Gastroesophageal sphincter (tissue), 4 donors: ENCODE results near the gene TRERF1. TPM values are rescaled to one million over a fixed set of nuclear protein-coding genes. Genes with fewer than 3 reads are reported as not detected.

Experiments used
- ATAC-seq: fragments of 150-250 bp; one replicate; pipeline ENCODE4 v1.9.1; 2016; ENCODE audit warnings: mild to moderate bottlenecking, moderate library complexity
- H3K27ac ChIP-seq, 4 donors: fragments of 200-600 bp; sonication (generic) in 3 of 4; 1 replicate in 3 of 4; 2 replicates in 1 of 4; pipeline ENCODE4 v1.5.1; 2016 to 2019
- H3K27me3 ChIP-seq: fragments of 200-600 bp; sonication (generic); one replicate; pipeline ENCODE4 v1.5.1; 2019
- H3K36me3 ChIP-seq, 2 donors: fragments of 200-600 bp; sonication (generic); one replicate each; pipeline ENCODE4 v1.5.1; 2019; ENCODE audit warnings: control low read depth in 1 of 2
- H3K4me1 ChIP-seq, 3 donors: fragments of 200-600 bp; sonication (generic); 1 replicate in 2 of 3; 2 replicates in 1 of 3; pipeline ENCODE4 v1.5.1; 2016 to 2019; ENCODE audit warnings: control low read depth in 2 of 3
- H3K4me3 ChIP-seq, 2 donors: fragments of 200-600 bp; sonication (generic); one replicate each; pipeline ENCODE4 v1.5.1; 2019; ENCODE audit warnings: mild to moderate bottlenecking in 1 of 2, moderate library complexity in 1 of 2
- H3K9me3 ChIP-seq, 3 donors: fragments of 200-600 bp; sonication (generic); one replicate each; pipeline ENCODE4 v1.5.1; 2017 to 2019; ENCODE audit warnings: control low read depth in 2 of 3
- CTCF ChIP-seq, 4 experiments: fragments of 200-600 bp in 2 of 4; fragments of 450-650 bp in 2 of 4; sonication (generic) in 1 of 4; IDR thresholded peaks; one replicate each; pipeline ENCODE4 v1.5.1; 2017 to 2019; ENCODE audit warnings: antibody characterized with exemption in 4 of 4, mild to moderate bottlenecking in 2 of 4, moderate library complexity in 2 of 4
- EP300 ChIP-seq: sonication (generic); formaldehyde crosslinking; IDR thresholded peaks from one replicate; pipeline ENCODE4 v1.6.1; 2017; ENCODE audit warnings: antibody characterized with exemption, mild to moderate bottlenecking
- POLR2A ChIP-seq, 2 donors: fragments of 450-650 bp; IDR thresholded peaks; one replicate each; pipeline ENCODE4 v1.6.1; 2017; ENCODE audit warnings: antibody characterized with exemption in 2 of 2, mild to moderate bottlenecking in 2 of 2, moderate library complexity in 1 of 2
- POLR2AphosphoS5 ChIP-seq: sonication (generic); formaldehyde crosslinking; IDR thresholded peaks from one replicate; pipeline ENCODE4 v1.6.1; 2017; ENCODE audit warnings: antibody characterized with exemption
- WGBS, 2 donors: methylation state at CpG; one replicate each; pipeline ENCODE4 v1.1.5; 2018; ENCODE audit warnings: low coverage in 1 of 2; 5-methylcytosine and 5-hydroxymethylcytosine counted together
- total RNA-seq, 4 donors: library from RNA; depleted of rRNA; stranded (reverse); fragments of >200 nt; gene quantifications; one replicate each; pipeline ENCODE4 v1.1.0, GENCODE V29; 2016

The TRERF1 gene
- total RNA-seq, 4 donors from 2014 or later, result 3.2 to 7.4 (median 5.4) TPM

GRCh38 chr6:42268016-42268834 lies 183.5 kb downstream of the TRERF1 start:
- Histone ChIP-seq H3K4me3 (no peak overlapping the region), H3K4me1 (peaks cover 0 to 28% (median 5%) of the 10 kb centered on the region in 3 donors), H3K27ac (no peak overlapping the region), H3K9me3 (no peaks in the 10 kb centered on the region), H3K27me3 (no peaks in the 10 kb centered on the region), H3K36me3 (peaks cover 0 to 42% of the 10 kb centered on the region in 2 donors)
- TF ChIP-seq POLR2AphosphoS5 (no peak), POLR2A (IDR thresholded peaks at IDR 0.05) (no peak), CTCF (IDR thresholded peaks at IDR 0.05) (no peak), EP300 (no peak)
- WGBS, 2 donors, result 90% methylated on average over 2 of the region's 14 CpGs; no CpG with 5 or more reads in 1 of the 2 donors
- no peak for ATAC-seq

- TF ChIP-seq EP300 (no peak), CTCF (IDR thresholded peaks at IDR 0.05) (no peak), POLR2A (IDR thresholded peaks at IDR 0.05) (no peak), POLR2AphosphoS5 (no peak)
- peaks cover 0 to 49% of the 10 kb centered on the region in 2 donors for H3K36me3 ChIP-seq
- peaks cover 0 to 28% (median 5%) of the 10 kb centered on the region in 3 donors for H3K4me1 ChIP-seq
- H3K4me3 ChIP-seq, result no peak overlapping the region
- 60 to 64% methylated on average over 1 of the region's 1 CpG for WGBS, 2 donors
- no peaks in the 10 kb centered on the region for H3K9me3 ChIP-seq
- H3K27ac ChIP-seq, result no peak overlapping the region
- ATAC-seq, result no peak
- H3K27me3 ChIP-seq, result no peaks in the 10 kb centered on the region
Measured at GRCh38 chr6:42266538-42266937, 185.2 kb downstream of the TRERF1 start.

- WGBS, 2 donors, result 60 to 85% methylated on average over 1 to 5 of the region's 5 CpGs
- Histone ChIP-seq H3K27ac (no peak overlapping the region), H3K36me3 (peaks cover 0 to 48% of the 10 kb centered on the region in 2 donors), H3K9me3 (no peaks in the 10 kb centered on the region), H3K4me3 (no peak overlapping the region), H3K27me3 (no peaks in the 10 kb centered on the region), H3K4me1 (peaks cover 0 to 44% (median 10%) of the 10 kb centered on the region in 3 donors)
- TF ChIP-seq CTCF (IDR thresholded peaks at IDR 0.05), result no peak
- no peak for TF ChIP-seq POLR2A (IDR thresholded peaks at IDR 0.05)
- no peak for TF ChIP-seq POLR2AphosphoS5
- no peak for TF ChIP-seq EP300
- no peak for ATAC-seq
Measured at GRCh38 chr6:42264852-42265390, 186.8 kb downstream of the TRERF1 start.

GRCh38 chr6:42264162-42264851 lies 187.4 kb downstream of the TRERF1 start:
- TF ChIP-seq CTCF (IDR thresholded peaks at IDR 0.05), result no peak
- no peak for TF ChIP-seq POLR2A (IDR thresholded peaks at IDR 0.05)
- no peak for TF ChIP-seq POLR2AphosphoS5
- no peak for TF ChIP-seq EP300
- Histone ChIP-seq H3K27ac (peak overlapping the region in 1 of 4 donors; percentile 46), H3K36me3 (peaks cover 0 to 45% of the 10 kb centered on the region in 2 donors), H3K27me3 (no peaks in the 10 kb centered on the region), H3K4me1 (peaks cover 0 to 45% (median 10%) of the 10 kb centered on the region in 3 donors), H3K4me3 (no peak overlapping the region), H3K9me3 (no peaks in the 10 kb centered on the region)
- 59 to 60% methylated on average over 1 to 2 of the region's 10 CpGs for WGBS, 2 donors
- ATAC-seq, result no peak
